Umbilical cord (tissue), 2 donors: Measurements from ENCODE around the gene PIK3AP1. TPM values are rescaled to one million over a fixed set of nuclear protein-coding genes. Genes with fewer than 3 reads are reported as not detected.
A peak's percentile ranks its signal among the peaks of the same experiment; 100 is the strongest.
"Not testable (repeated sequence)": the region's sequence is repeated elsewhere in the genome, so short reads cannot be mapped to it uniquely, and the experiment has no call there.

Source experiments
- DNase-seq: peaks from one replicate; pipeline ENCODE4 v3.0.0-alpha.2; 2015; ENCODE audit warnings: low spot score
- total RNA-seq: library from RNA; depleted of rRNA; stranded (reverse); fragments of >200 nt; gene quantifications from one replicate; pipeline ENCODE4 v1.2.3, GENCODE V29; 2014; ENCODE audit warnings: low replicate concordance; ENCODE audit not compliant: insufficient read depth

PIK3AP1 gene
- total RNA-seq, 1 donor from 2014 or later, result 18.3 TPM

GRCh38 chr10:96721207-96721572 lies 876 bp upstream of the PIK3AP1 start:
- no peak for DNase-seq

- peak; percentile 16 for DNase-seq
Observed at GRCh38 chr10:96719850-96720421, 378 bp downstream of the PIK3AP1 start.

- no peak for DNase-seq
Observed at GRCh38 chr10:96719200-96719599, 1.1 kb downstream of the PIK3AP1 start.

- DNase-seq, result no peak
Observed at GRCh38 chr10:96718304-96718990, 1.9 kb downstream of the PIK3AP1 start.

- no peak for DNase-seq
Observed at GRCh38 chr10:96716390-96716789, 3.9 kb downstream of the PIK3AP1 start.

GRCh38 chr10:96714746-96715255 lies 5.5 kb downstream of the PIK3AP1 start:
- no peak for DNase-seq

GRCh38 chr10:96714031-96714590 lies 6.2 kb downstream of the PIK3AP1 start:
- DNase-seq, result no peak

- no peak for DNase-seq
Observed at GRCh38 chr10:96712662-96713271, 7.5 kb downstream of the PIK3AP1 start.

GRCh38 chr10:96711048-96711728 lies 9.1 kb downstream of the PIK3AP1 start:
- no peak for DNase-seq

- DNase-seq, result no peak
Observed at GRCh38 chr10:96709525-96709924, 10.8 kb downstream of the PIK3AP1 start.

GRCh38 chr10:96708996-96709395 lies 11.3 kb downstream of the PIK3AP1 start:
- no peak for DNase-seq

- DNase-seq, result peak; percentile 19
Observed at GRCh38 chr10:96708456-96708855, 11.9 kb downstream of the PIK3AP1 start.

GRCh38 chr10:96706331-96706853 lies 13.9 kb downstream of the PIK3AP1 start:
- DNase-seq, result no peak

GRCh38 chr10:96705134-96705533 lies 15.2 kb downstream of the PIK3AP1 start:
- no peak for DNase-seq

GRCh38 chr10:96704563-96704962 lies 15.8 kb downstream of the PIK3AP1 start:
- no peak for DNase-seq

GRCh38 chr10:96703358-96703757 lies 17.0 kb downstream of the PIK3AP1 start:
- DNase-seq, result no peak

- no peak for DNase-seq
Observed at GRCh38 chr10:96701265-96701664, 19.0 kb downstream of the PIK3AP1 start.

- DNase-seq, result no peak
Observed at GRCh38 chr10:96700374-96701099, 19.8 kb downstream of the PIK3AP1 start.

- no peak for DNase-seq
Observed at GRCh38 chr10:96699613-96700012, 20.7 kb downstream of the PIK3AP1 start.

GRCh38 chr10:96698305-96698704 lies 22.0 kb downstream of the PIK3AP1 start:
- not testable (repeated sequence) for DNase-seq

- no peak for DNase-seq
Observed at GRCh38 chr10:96697438-96697837, 22.9 kb downstream of the PIK3AP1 start.
